ENCODE data around the gene PAM16. TPM values are rescaled to one million over a fixed set of nuclear protein-coding genes. Genes with fewer than 3 reads are reported as not detected.

The PAM16 gene
- total RNA-seq, 1 donor from 2014 or later: 41.2 TPM

GRCh38 chr16:4372578-4373355 is 21.6 kb upstream of the PAM16 start:
- no peaks in the 10 kb centered on the region for H3K9me3 ChIP-seq
- no peak for TF ChIP-seq CTCF (IDR thresholded peaks at IDR 0.05)
- peak overlapping the region; percentile 75 for H3K4me3 ChIP-seq
- intact Hi-C loops (cut with DNase I): no loop called here
- peaks cover 81% of the 10 kb centered on the region for H3K4me1 ChIP-seq
- peak overlapping the region; percentile 82 for H3K27ac ChIP-seq
- peak; percentile 4 for ATAC-seq
- H3K36me3 ChIP-seq: no peaks in the 10 kb centered on the region
- no peaks in the 10 kb centered on the region for H3K27me3 ChIP-seq
- DNase-seq: no peak

- H3K4me1 ChIP-seq: peaks cover 76% of the 10 kb centered on the region
- ATAC-seq (peak; percentile 6), DNase-seq (no peak)
- intact Hi-C loops (cut with DNase I): no loop called here
- H3K36me3 ChIP-seq: no peaks in the 10 kb centered on the region
- no peaks in the 10 kb centered on the region for H3K9me3 ChIP-seq
- H3K27me3 ChIP-seq: no peaks in the 10 kb centered on the region
- TF ChIP-seq CTCF (IDR thresholded peaks at IDR 0.05): no peak
- peak overlapping the region; percentile 82 for H3K27ac ChIP-seq
- peak overlapping the region; percentile 75 for H3K4me3 ChIP-seq
These were observed 21.0 kb upstream of the PAM16 start for GRCh38 chr16:4372001-4372577.

GRCh38 chr16:4371357-4372000 is 20.4 kb upstream of the PAM16 start, which contains the start of gene VASN:
VASN (plus strand) TSS chr16:4371848; CDS start chr16:4380878, 9,030 bp downstream.
- H3K4me1 ChIP-seq: peaks cover 70% of the 10 kb centered on the region

GRCh38 chr16:4370570-4371356 is 19.6 kb upstream of the PAM16 start:
- Histone ChIP-seq H3K9me3 (no peaks in the 10 kb centered on the region), H3K36me3 (no peaks in the 10 kb centered on the region), H3K27ac (peak overlapping the region; percentile 82), H3K4me3 (no peak overlapping the region), H3K27me3 (no peaks in the 10 kb centered on the region), H3K4me1 (peaks cover 63% of the 10 kb centered on the region)
- intact Hi-C loops (cut with DNase I): no loop called here
- TF ChIP-seq CTCF (IDR thresholded peaks at IDR 0.05): no peak
- DNase-seq: no peak
- ATAC-seq: peak; percentile 1

More at GRCh38 chr16:4371357-4372000, 20.4 kb upstream of the PAM16 start, which contains the start of gene VASN:
- intact Hi-C loops (cut with DNase I): no loop called here
- peak within 1 kb of the TSS; percentile 75 for H3K4me3 ChIP-seq
- H3K36me3 ChIP-seq: no peaks in the 10 kb centered on the region
- H3K27ac ChIP-seq: peak within 1 kb of the TSS; percentile 82
- DNase-seq (peak; percentile 91), ATAC-seq (peak; percentile 78)
- H3K27me3 ChIP-seq: no peaks in the 10 kb centered on the region
- no peak for TF ChIP-seq CTCF (IDR thresholded peaks at IDR 0.05)
- no peaks in the 10 kb centered on the region for H3K9me3 ChIP-seq

GRCh38 chr16:4370151-4370550 is 19.0 kb upstream of the PAM16 start:
- TF ChIP-seq CTCF (IDR thresholded peaks at IDR 0.05): no peak
- peaks cover 2% of the 10 kb centered on the region for H3K36me3 ChIP-seq
- peaks cover 57% of the 10 kb centered on the region for H3K4me1 ChIP-seq
- H3K9me3 ChIP-seq: no peaks in the 10 kb centered on the region
- no peak overlapping the region for H3K4me3 ChIP-seq
- intact Hi-C loops (cut with DNase I): no loop called here
- H3K27ac ChIP-seq: peak overlapping the region; percentile 82
- H3K27me3 ChIP-seq: no peaks in the 10 kb centered on the region
- ATAC-seq: no peak
- no peak for DNase-seq
